Uterus (tissue), 2 donors: ENCODE data around the gene TAAR9.
"Not testable (repeated sequence)": the region's sequence is repeated elsewhere in the genome, so short reads cannot be mapped to it uniquely, and the experiment has no call there.

Source experiments
- POLR2A ChIP-seq, 2 donors: fragments of 450-650 bp; IDR thresholded peaks; one replicate each; pipeline ENCODE4 v1.6.1; 2016; ENCODE audit warnings: antibody characterized with exemption in 2 of 2, mild to moderate bottlenecking in 1 of 2, moderate library complexity in 1 of 2
- TF ChIP-seq, protein P1 (sequence below), 4 experiments: fragments of 200-600 bp in 2 of 4; fragments of 450-650 bp in 2 of 4; sonication (generic) in 2 of 4; IDR thresholded peaks; one replicate each; pipeline ENCODE4 v1.5.1; 2016 to 2019; ENCODE audit warnings: antibody characterized with exemption in 4 of 4, mild to moderate bottlenecking in 2 of 4, moderate library complexity in 1 of 4

- TF ChIP-seq, protein P1, sequence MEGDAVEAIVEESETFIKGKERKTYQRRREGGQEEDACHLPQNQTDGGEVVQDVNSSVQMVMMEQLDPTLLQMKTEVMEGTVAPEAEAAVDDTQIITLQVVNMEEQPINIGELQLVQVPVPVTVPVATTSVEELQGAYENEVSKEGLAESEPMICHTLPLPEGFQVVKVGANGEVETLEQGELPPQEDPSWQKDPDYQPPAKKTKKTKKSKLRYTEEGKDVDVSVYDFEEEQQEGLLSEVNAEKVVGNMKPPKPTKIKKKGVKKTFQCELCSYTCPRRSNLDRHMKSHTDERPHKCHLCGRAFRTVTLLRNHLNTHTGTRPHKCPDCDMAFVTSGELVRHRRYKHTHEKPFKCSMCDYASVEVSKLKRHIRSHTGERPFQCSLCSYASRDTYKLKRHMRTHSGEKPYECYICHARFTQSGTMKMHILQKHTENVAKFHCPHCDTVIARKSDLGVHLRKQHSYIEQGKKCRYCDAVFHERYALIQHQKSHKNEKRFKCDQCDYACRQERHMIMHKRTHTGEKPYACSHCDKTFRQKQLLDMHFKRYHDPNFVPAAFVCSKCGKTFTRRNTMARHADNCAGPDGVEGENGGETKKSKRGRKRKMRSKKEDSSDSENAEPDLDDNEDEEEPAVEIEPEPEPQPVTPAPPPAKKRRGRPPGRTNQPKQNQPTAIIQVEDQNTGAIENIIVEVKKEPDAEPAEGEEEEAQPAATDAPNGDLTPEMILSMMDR (IDR thresholded peaks at IDR 0.05): not testable (repeated sequence)
- not testable (repeated sequence) for TF ChIP-seq POLR2A (IDR thresholded peaks at IDR 0.05)
Observed at GRCh38 chr6:132560087-132560486, 22.0 kb downstream of the TAAR9 start.
